Smooth muscle cell (in vitro differentiated cells): ENCODE data around the gene ABHD12. TPM values are rescaled to one million over a fixed set of nuclear protein-coding genes. Genes with fewer than 3 reads are reported as not detected.

Experiments used
- DNase-seq: peaks from one replicate; lab custom pipeline; 2025; ENCODE audit not compliant: unreplicated experiment; lab: John Stamatoyannopoulos, UW
- H2AFZ ChIP-seq: fragments of 200-600 bp; sonication (generic); 2 replicates; pipeline ENCODE4 v1.6.0; 2016; ENCODE audit warnings: antibody characterized with exemption, low read depth, mild to moderate bottlenecking
- H3F3A ChIP-seq: fragments of 200-600 bp; sonication (generic); 2 replicates; pipeline ENCODE4 v1.6.0; 2017; ENCODE audit warnings: antibody characterized with exemption, low read depth
- H3K27ac ChIP-seq: fragments of 200-600 bp; sonication (generic); 2 replicates; pipeline ENCODE4 v1.5.1; 2016; ENCODE audit warnings: low read depth, mild to moderate bottlenecking
- H3K27me3 ChIP-seq: fragments of 200-600 bp; sonication (generic); 2 replicates; pipeline ENCODE4 v1.6.1; 2016; ENCODE audit warnings: low read depth, mild to moderate bottlenecking
- H3K36me3 ChIP-seq: fragments of 200-600 bp; sonication (generic); 2 replicates; pipeline ENCODE4 v1.5.1; 2016; ENCODE audit warnings: low read depth
- H3K4me1 ChIP-seq: fragments of 200-600 bp; sonication (generic); 2 replicates; pipeline ENCODE4 v1.5.1; 2016; ENCODE audit warnings: low read depth
- H3K4me2 ChIP-seq: fragments of 200-600 bp; sonication (generic); 2 replicates; pipeline ENCODE4 v1.6.0; 2016; ENCODE audit warnings: mild to moderate bottlenecking
- H3K4me3 ChIP-seq: fragments of 200-600 bp; sonication (generic); 2 replicates; pipeline ENCODE4 v1.5.1; 2016; ENCODE audit warnings: mild to moderate bottlenecking
- H3K79me2 ChIP-seq: fragments of 200-600 bp; sonication (generic); 2 replicates; pipeline ENCODE4 v1.6.0; 2016; ENCODE audit warnings: low read depth, mild to moderate bottlenecking
- H3K9ac ChIP-seq: fragments of 200-600 bp; sonication (generic); 2 replicates; pipeline ENCODE4 v1.6.0; 2016; ENCODE audit warnings: low read depth
- H3K9me3 ChIP-seq: fragments of 200-600 bp; sonication (generic); replicated peaks from 2 replicates; pipeline ENCODE4 v1.5.1; 2016; ENCODE audit warnings: low read depth
- H4K20me1 ChIP-seq: fragments of 200-600 bp; sonication (generic); 2 replicates; pipeline ENCODE4 v1.6.0; 2016; ENCODE audit warnings: low read depth
- WGBS: methylation state at CpG from one replicate; pipeline ENCODE4 v1.1.7; 2016; ENCODE audit warnings: low lambda C conversion rate; 5-methylcytosine and 5-hydroxymethylcytosine counted together
- polyA plus RNA-seq: library from polyadenylated mRNA; unstranded; fragments of >200 nt; fragmentation: Nextera tagmentation; extraction: Ambion mirVana; gene quantifications from 2 replicates; pipeline ENCODE4 v1.2.1, GENCODE V29; 2016
- total RNA-seq: library from RNA; depleted of rRNA; stranded (reverse); fragments of >200 nt; gene quantifications from 2 replicates; pipeline ENCODE4 v1.2.3, GENCODE V29; 2014
- TF ChIP-seq, protein P1 (sequence below): fragments of 200-600 bp; sonication (generic); IDR thresholded peaks from 2 replicates; pipeline ENCODE4 v1.5.1; 2017; ENCODE audit warnings: borderline replicate concordance, mild to moderate bottlenecking, antibody characterized with exemption; ENCODE audit not compliant: insufficient read depth, poor library complexity, severe bottlenecking

Gene ABHD12
- total and polyA plus RNA-seq, 2 experiments from 2014 or later = 18.5 to 41.8 TPM

DNA sequence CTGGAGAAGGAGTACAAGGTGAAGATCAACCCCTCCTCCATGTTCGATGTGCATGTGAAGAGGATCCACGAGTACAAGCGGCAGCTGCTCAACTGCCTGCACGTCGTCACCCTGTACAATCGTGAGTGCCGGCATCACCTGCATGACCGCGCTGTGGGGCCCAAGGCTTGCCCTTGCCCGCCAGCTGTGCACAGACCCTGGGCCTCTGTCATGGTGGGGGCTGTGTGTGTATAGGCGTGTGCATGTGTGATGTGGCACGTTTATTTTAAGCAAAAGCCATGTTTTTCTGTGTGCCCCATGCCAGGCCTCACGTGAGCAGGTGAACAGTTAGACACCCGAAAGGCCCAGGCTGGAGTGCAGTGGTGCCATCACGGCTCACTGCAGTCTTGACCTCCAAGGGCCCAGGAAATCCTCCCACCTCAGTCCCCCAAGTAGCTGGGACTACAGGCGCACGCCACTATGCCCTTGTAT, 106.5 kb downstream of the ABHD12 start:
- DNase-seq = no peak
- Histone ChIP-seq H3K27me3 (no peaks in the 10 kb centered on the region), H2AFZ (no peak overlapping the region), H3K9me3 (no peaks in the 10 kb centered on the region), H3K9ac (no peak overlapping the region), H3K36me3 (no peaks in the 10 kb centered on the region), H3K4me3 (no peak overlapping the region), H3K4me2 (no peak overlapping the region), H4K20me1 (no peaks in the 10 kb centered on the region), H3F3A (no peaks in the 10 kb centered on the region), H3K27ac (no peak overlapping the region), H3K79me2 (no peaks in the 10 kb centered on the region), H3K4me1 (no peaks in the 10 kb centered on the region)
- 98% methylated on average over 17 of the region's 17 CpGs for WGBS
- TF ChIP-seq, protein P1, sequence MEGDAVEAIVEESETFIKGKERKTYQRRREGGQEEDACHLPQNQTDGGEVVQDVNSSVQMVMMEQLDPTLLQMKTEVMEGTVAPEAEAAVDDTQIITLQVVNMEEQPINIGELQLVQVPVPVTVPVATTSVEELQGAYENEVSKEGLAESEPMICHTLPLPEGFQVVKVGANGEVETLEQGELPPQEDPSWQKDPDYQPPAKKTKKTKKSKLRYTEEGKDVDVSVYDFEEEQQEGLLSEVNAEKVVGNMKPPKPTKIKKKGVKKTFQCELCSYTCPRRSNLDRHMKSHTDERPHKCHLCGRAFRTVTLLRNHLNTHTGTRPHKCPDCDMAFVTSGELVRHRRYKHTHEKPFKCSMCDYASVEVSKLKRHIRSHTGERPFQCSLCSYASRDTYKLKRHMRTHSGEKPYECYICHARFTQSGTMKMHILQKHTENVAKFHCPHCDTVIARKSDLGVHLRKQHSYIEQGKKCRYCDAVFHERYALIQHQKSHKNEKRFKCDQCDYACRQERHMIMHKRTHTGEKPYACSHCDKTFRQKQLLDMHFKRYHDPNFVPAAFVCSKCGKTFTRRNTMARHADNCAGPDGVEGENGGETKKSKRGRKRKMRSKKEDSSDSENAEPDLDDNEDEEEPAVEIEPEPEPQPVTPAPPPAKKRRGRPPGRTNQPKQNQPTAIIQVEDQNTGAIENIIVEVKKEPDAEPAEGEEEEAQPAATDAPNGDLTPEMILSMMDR = no peak

DNA sequence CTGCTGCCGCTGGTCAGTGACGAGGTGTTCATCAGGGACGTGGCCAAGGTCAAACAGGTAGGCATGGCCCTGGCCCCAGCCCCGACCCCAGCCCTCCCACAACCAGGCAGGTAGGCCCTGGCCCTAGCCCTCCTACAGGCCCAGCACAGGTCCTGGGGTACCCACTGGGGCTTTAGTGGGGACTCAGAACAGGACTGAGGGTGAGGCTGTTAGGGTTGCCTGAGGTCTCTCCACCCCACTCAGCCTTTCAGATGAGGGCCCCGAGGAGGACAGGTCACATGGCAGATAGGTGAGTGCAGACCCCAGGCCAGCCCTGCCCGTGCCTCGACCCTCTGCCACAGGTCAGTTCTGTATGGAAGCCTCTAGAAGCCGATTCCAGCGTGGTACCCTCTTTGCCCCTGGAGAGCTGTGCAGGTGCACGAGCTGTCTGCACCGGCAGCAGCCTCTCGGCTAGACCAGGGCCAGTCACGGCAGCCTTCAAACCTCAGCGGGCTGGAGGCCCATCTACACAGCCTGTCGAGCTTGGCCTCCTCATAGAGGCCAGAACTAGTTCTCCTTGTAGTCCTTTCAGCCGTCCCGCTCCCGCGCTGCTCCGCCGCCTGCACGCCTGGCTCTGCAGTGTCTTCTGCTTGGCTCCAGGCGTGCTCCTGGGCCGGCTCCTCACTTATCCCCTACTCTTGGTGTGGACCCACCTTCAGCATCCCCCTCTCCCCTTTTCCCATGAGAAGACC, 107.2 kb downstream of the ABHD12 start:
- no peak overlapping the region for H3K9ac ChIP-seq
- H3K79me2 ChIP-seq = no peaks in the 10 kb centered on the region
- no peaks in the 10 kb centered on the region for H4K20me1 ChIP-seq
- no peaks in the 10 kb centered on the region for H3K9me3 ChIP-seq
- no peaks in the 10 kb centered on the region for H3K27me3 ChIP-seq
- no peaks in the 10 kb centered on the region for H3K36me3 ChIP-seq
- H3K4me3 ChIP-seq = no peak overlapping the region
- no peak overlapping the region for H3K27ac ChIP-seq
- no peaks in the 10 kb centered on the region for H3K4me1 ChIP-seq
- TF ChIP-seq, protein P1 = no peak
- WGBS = 98% methylated on average over 23 of the region's 24 CpGs
- no peak for DNase-seq
- no peak overlapping the region for H3K4me2 ChIP-seq
- H3F3A ChIP-seq = no peaks in the 10 kb centered on the region
- no peak overlapping the region for H2AFZ ChIP-seq

DNA sequence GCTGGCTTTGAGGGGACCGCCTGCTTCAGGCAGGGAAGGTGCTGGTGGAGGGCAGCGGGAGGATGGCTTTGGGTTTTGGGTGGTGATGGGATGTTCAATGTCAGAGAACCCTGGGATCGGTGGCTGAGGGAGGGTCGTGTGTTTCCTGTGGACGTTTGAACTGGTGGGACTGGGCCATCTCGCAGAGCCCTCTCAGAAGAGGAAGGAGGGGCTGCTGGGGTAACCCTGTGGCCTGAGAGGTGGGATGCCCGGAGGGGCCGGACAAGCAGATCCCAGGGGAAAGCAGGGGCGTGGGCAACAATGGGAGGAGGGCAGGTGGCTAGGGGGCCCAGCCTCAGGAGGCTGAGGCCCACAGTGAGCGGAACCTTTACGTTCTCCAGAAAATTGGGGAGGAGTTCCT, 107.8 kb downstream of the ABHD12 start:
- H3K9ac ChIP-seq = no peak overlapping the region
- H2AFZ ChIP-seq = no peak overlapping the region
- DNase-seq = no peak
- H3K79me2 ChIP-seq = no peaks in the 10 kb centered on the region
- no peaks in the 10 kb centered on the region for H3K4me1 ChIP-seq
- no peaks in the 10 kb centered on the region for H3F3A ChIP-seq
- TF ChIP-seq, protein P1 = no peak
- 98% methylated on average over 8 of the region's 11 CpGs for WGBS
- H3K4me2 ChIP-seq = no peak overlapping the region
- no peaks in the 10 kb centered on the region for H4K20me1 ChIP-seq
- H3K27me3 ChIP-seq = no peaks in the 10 kb centered on the region
- no peaks in the 10 kb centered on the region for H3K36me3 ChIP-seq
- no peak overlapping the region for H3K4me3 ChIP-seq
- no peaks in the 10 kb centered on the region for H3K9me3 ChIP-seq
- no peak overlapping the region for H3K27ac ChIP-seq
